Left ventricle myocardium inferior (tissue), 1 donor: ENCODE results near the gene MEIG1. TPM values are rescaled to one million over a fixed set of nuclear protein-coding genes. Genes with fewer than 3 reads are reported as not detected.

Experiments used
- total RNA-seq: library from RNA; stranded (reverse); fragmentation: NEBNext Ultra II Directional; extraction: Animal tissue kit (Norgen Biotek cat#: 25700); gene quantifications from one replicate; pipeline ENCODE4 v1.2.1, GENCODE V29; 2021
- donor health status: DM: no; HTN: yes; CAD: no; lungs with severe emphysema.

The MEIG1 gene
- total RNA-seq, 1 donor from 2014 or later = not detected

Other genes starting within 250 kb of the MEIG1 start
- gene FAM107B, start 184.5 kb upstream of the MEIG1 start, total RNA-seq = 4.7 TPM
- 1.5 TPM for gene CDNF, start 121.4 kb upstream of the MEIG1 start, total RNA-seq
- gene HSPA14, start 121.1 kb upstream of the MEIG1 start, total RNA-seq = 8.2 TPM
- gene MSANTD7, start 121.1 kb upstream of the MEIG1 start, total RNA-seq = 5.0 TPM
- gene SUV39H2, start 80.5 kb upstream of the MEIG1 start, total RNA-seq = 4.8 TPM
- 3.0 TPM for gene DCLRE1C, start 5.3 kb upstream of the MEIG1 start, total RNA-seq
- gene OLAH, start 84.6 kb downstream of the MEIG1 start, total RNA-seq = not detected
- gene ACBD7, start 129.4 kb downstream of the MEIG1 start, total RNA-seq = not detected
- gene RPP38, start 138.0 kb downstream of the MEIG1 start, total RNA-seq = 9.9 TPM
- 12.4 TPM for gene NMT2, start 209.3 kb downstream of the MEIG1 start, total RNA-seq